Measurements from ENCODE around the gene FAM110C. TPM values are rescaled to one million over a fixed set of nuclear protein-coding genes. Genes with fewer than 3 reads are reported as not detected.

The FAM110C gene
- total and polyA plus RNA-seq, 2 of the 8 experiments (the other 6 are each of a cell fraction or from before 2014, with no cell fraction given) = 4.8 to 13.2 TPM

- Histone ChIP-seq H3K36me3 (ENCODE audit: control insufficient read depth in 2 of 4, insufficient read depth in 4 of 4, low read length in 3 of 4) (peaks cover 0 to 3% (median 2%) of the 10 kb centered on the region in 4 experiments; a peak in 5 of 8 replicates), H3K14ac (ENCODE audit: insufficient read length) (no peak overlapping the region), H2AFZ (ENCODE audit: low read length) (no peak overlapping the region), H3K18ac (ENCODE audit: extremely low read depth, low read length) (no peak overlapping the region), H3K4me2 (ENCODE audit: insufficient read depth in 1 of 2, low read depth in 2 of 2, low read length in 2 of 2) (peak overlapping the region; percentile 76 to 93), H3K23ac (ENCODE audit: insufficient read length) (no peak overlapping the region), H3K9ac (replicated peaks in 1 of 4; ENCODE audit: extremely low read depth in 1 of 4, low read depth in 3 of 4, low read length in 3 of 4) (peak overlapping the region in 3 of 4 experiments; percentile 13 to 75 (median 41); a peak in 4 of 7 replicates), H3K56ac (replicated peaks; ENCODE audit: insufficient read length, low read depth, low read length) (no peak overlapping the region), H2BK15ac (ENCODE audit: low read length) (no peak overlapping the region), H4K20me1 (replicated peaks in 1 of 2; ENCODE audit: control insufficient read depth in 1 of 2, insufficient read depth in 2 of 2, low read length in 2 of 2) (peaks cover 8% of the 10 kb centered on the region in 2 experiments), H4K5ac (ENCODE audit: insufficient read length, low read depth, low read length) (no peak overlapping the region), H2BK5ac (ENCODE audit: low read depth, low read length) (no peak overlapping the region), H4K91ac (replicated peaks; ENCODE audit: insufficient read length, low read length) (no peak overlapping the region), H3K4me1 (replicated peaks in 1 of 4; ENCODE audit: control insufficient read depth in 3 of 4, insufficient read depth in 4 of 4, low read length in 3 of 4) (peaks cover 6 to 11% (median 11%) of the 10 kb centered on the region in 4 experiments; a peak in 6 of 7 replicates), H3K79me2 (ENCODE audit: control insufficient read depth in 1 of 2, insufficient read depth in 2 of 2, low read length in 2 of 2) (peaks cover 0 to 34% of the 10 kb centered on the region in 2 experiments; a peak in 3 of 4 replicates), H3K4ac (replicated peaks; ENCODE audit: insufficient read length, low read depth, low read length) (no peak overlapping the region), H2BK20ac (ENCODE audit: low read length) (no peak overlapping the region), H3K27me3 (replicated peaks in 1 of 4; ENCODE audit: control insufficient read depth in 3 of 4, extremely low read depth in 1 of 4, insufficient read depth in 3 of 4, low read length in 3 of 4) (peaks cover 0 to 12% (median 5%) of the 10 kb centered on the region in 4 experiments; a peak in 4 of 7 replicates), H2AK5ac (ENCODE audit: low read depth, low read length) (no peak overlapping the region), H3K23me2 (ENCODE audit: low read depth, low read length) (peaks cover 10% of the 10 kb centered on the region; the same call in 1 of the 2 replicates), H3K4me3 (ENCODE audit: extremely low read depth in 1 of 4, insufficient read depth in 2 of 4, low read depth in 3 of 4, low read length in 4 of 4) (peak overlapping the region; percentile 66 to 82 (median 74)), H3K27ac (ENCODE audit: low read depth, low read length) (peak overlapping the region; percentile 14; the same call in 1 of the 2 replicates), H2BK12ac (ENCODE audit: low read depth, low read length) (no peak overlapping the region), H2BK120ac (replicated peaks; ENCODE audit: low read depth, low read length) (no peak overlapping the region), H4K8ac (ENCODE audit: extremely low read depth, insufficient read depth, low read length) (no peak overlapping the region; the same call in 1 of the 2 replicates), H3K79me1 (ENCODE audit: low read depth, low read length) (peaks cover 2% of the 10 kb centered on the region), H3K9me3 (ENCODE audit: insufficient read depth in 2 of 2, low read depth in 1 of 2, low read length in 1 of 2) (no peaks in the 10 kb centered on the region)
- ChIA-PET POLR2A (ENCODE audit: partially characterized antibody) (interaction anchor here (1.2 to 2.0 kb wide), 4 partner anchors 10 to 244 kb away, joined by 3 to 8 read pairs (median 4); no protein-coding TSS in a partner anchor), CTCF (ENCODE audit: partially characterized antibody) (interaction anchor here (0.7 to 3.1 kb wide), 6 partner anchors 24 to 668 kb away, joined by 3 to 15 read pairs (median 3); no protein-coding TSS in a partner anchor)
- TF ChIP-seq TAF1 (IDR thresholded peaks at IDR 0.05; ENCODE audit: low read depth, low read length) (peak; percentile 37; the same call in 1 of the 2 replicates), KDM4A (IDR thresholded peaks at IDR 0.05; ENCODE audit: low read depth, low read length, severe bottlenecking) (peak; percentile 34), SIN3A (conservative IDR thresholded peaks at IDR 0.05 in 1 of 2, IDR thresholded peaks at IDR 0.05 in 1 of 2; ENCODE audit: low read depth in 1 of 2, low read length in 2 of 2) (no peak), PHF8 (conservative IDR thresholded peaks at IDR 0.05; ENCODE audit: low read depth, low read length) (peak; percentile 48; the same call in 1 of the 2 replicates)
- DNase-seq (ENCODE audit: low read depth in 1 of 2, low spot score in 2 of 2) (no peak), FAIRE-seq (no peak)
- 1% methylated on average over 20 of the region's 52 CpGs; no CpG with 5 or more reads in 1 of the 2 experiments for WGBS, 2 experiments (ENCODE audit: extremely low coverage in 1 of 2, insufficient coverage in 1 of 2, insufficient read length in 1 of 2, insufficient replicate concordance in 2 of 2, low coverage in 1 of 2, low lambda C conversion rate in 2 of 2, missing lambda C conversion rate in 1 of 2)
These were observed 204 bp downstream of the FAM110C start for GRCh38 chr2:46131-46470.
